ENCODE data around the gene SLC25A13. TPM values are rescaled to one million over a fixed set of nuclear protein-coding genes. Genes with fewer than 3 reads are reported as not detected.
A peak's percentile ranks its signal among the peaks of the same experiment; 100 is the strongest.

The SLC25A13 gene
- total RNA-seq, 1 donor from 2014 or later: 55.8 TPM

GRCh38 chr7:96090756-96091155 lies 231.1 kb downstream of the SLC25A13 start:
- Mint-ChIP-seq H3K4me3 (no peak overlapping the region), H3K27me3 (no peaks in the 10 kb centered on the region), H3K27ac (no peak overlapping the region), H3K4me1 (ENCODE audit: unreplicated experiment) (peaks cover 3% of the 10 kb centered on the region), H3K36me3 (no peaks in the 10 kb centered on the region), H3K9me3 (no peaks in the 10 kb centered on the region)
- no peak for DNase-seq (ENCODE audit: extremely low spot score, unreplicated experiment)
- TF ChIP-seq CTCF (conservative IDR thresholded peaks at IDR 0.05): no peak

GRCh38 chr7:96089511-96089910 lies 232.4 kb downstream of the SLC25A13 start:
- H3K27me3 Mint-ChIP-seq: no peaks in the 10 kb centered on the region
- H3K4me3 Mint-ChIP-seq: no peak overlapping the region

GRCh38 chr7:96088579-96088978 lies 233.3 kb downstream of the SLC25A13 start:
- Mint-ChIP-seq H3K4me3 (no peak overlapping the region), H3K27ac (no peak overlapping the region), H3K27me3 (no peaks in the 10 kb centered on the region), H3K9me3 (no peaks in the 10 kb centered on the region), H3K4me1 (ENCODE audit: unreplicated experiment) (peaks cover 8% of the 10 kb centered on the region), H3K36me3 (no peaks in the 10 kb centered on the region)
- no peak for DNase-seq (ENCODE audit: extremely low spot score, unreplicated experiment)
- TF ChIP-seq CTCF (conservative IDR thresholded peaks at IDR 0.05): no peak

More at GRCh38 chr7:96089511-96089910, 232.4 kb downstream of the SLC25A13 start:
- no peak overlapping the region for H3K27ac Mint-ChIP-seq
- no peaks in the 10 kb centered on the region for H3K36me3 Mint-ChIP-seq
- no peak for TF ChIP-seq CTCF (conservative IDR thresholded peaks at IDR 0.05)
- peaks cover 8% of the 10 kb centered on the region for H3K4me1 Mint-ChIP-seq (ENCODE audit: unreplicated experiment)
- no peaks in the 10 kb centered on the region for H3K9me3 Mint-ChIP-seq
- no peak for DNase-seq (ENCODE audit: extremely low spot score, unreplicated experiment)

- no peak for TF ChIP-seq CTCF (conservative IDR thresholded peaks at IDR 0.05)
- no peak for DNase-seq (ENCODE audit: extremely low spot score, unreplicated experiment)
- Mint-ChIP-seq H3K4me1 (ENCODE audit: unreplicated experiment) (peaks cover 7% of the 10 kb centered on the region), H3K27ac (no peak overlapping the region), H3K4me3 (no peak overlapping the region), H3K9me3 (no peaks in the 10 kb centered on the region), H3K36me3 (no peaks in the 10 kb centered on the region), H3K27me3 (no peaks in the 10 kb centered on the region)
These were observed 235.9 kb downstream of the SLC25A13 start for GRCh38 chr7:96085953-96086352.

- Mint-ChIP-seq H3K27ac (peak overlapping the region; percentile 59), H3K36me3 (no peaks in the 10 kb centered on the region), H3K4me3 (no peak overlapping the region), H3K9me3 (no peaks in the 10 kb centered on the region), H3K4me1 (ENCODE audit: unreplicated experiment) (peaks cover 5% of the 10 kb centered on the region), H3K27me3 (no peaks in the 10 kb centered on the region)
- DNase-seq (ENCODE audit: extremely low spot score, unreplicated experiment): no peak
- TF ChIP-seq CTCF (conservative IDR thresholded peaks at IDR 0.05): no peak
These were observed 236.9 kb downstream of the SLC25A13 start for GRCh38 chr7:96084881-96085553.
